A549 (cell line): ENCODE results near the gene GIT1.

Source experiments
- BHLHE40 ChIP-seq: IDR thresholded peaks from 2 replicates; pipeline ENCODE4 v1.6.1; 2012; ENCODE audit warnings: low read depth, low read length, inconsistent platforms
- EP300 ChIP-seq, 2 experiments: fragments of >200 bp; sonication (Bioruptor Twin); formaldehyde crosslinking; IDR thresholded peaks; 2 replicates in 1 of 2; 3 replicates in 1 of 2; pipeline ENCODE4 v1.6.1; 2016 to 2017
- HMGXB4 ChIP-seq: fragments of 250-450 bp; sonication (Bioruptor Pico); IDR thresholded peaks from 2 replicates; pipeline ENCODE4 v1.5.0; 2021; ENCODE audit warnings: mild to moderate bottlenecking, moderate library complexity, borderline replicate concordance
- POLR2A ChIP-seq: IDR thresholded peaks from 2 replicates; pipeline ENCODE4 v1.6.1; 2012; ENCODE audit warnings: mild to moderate bottlenecking, low read length
- TF ChIP-seq, protein P1 (sequence below): fragments of >200 bp; sonication (Bioruptor Twin); formaldehyde crosslinking; IDR thresholded peaks from 3 replicates; pipeline ENCODE4 v1.5.1; 2016

DNA sequence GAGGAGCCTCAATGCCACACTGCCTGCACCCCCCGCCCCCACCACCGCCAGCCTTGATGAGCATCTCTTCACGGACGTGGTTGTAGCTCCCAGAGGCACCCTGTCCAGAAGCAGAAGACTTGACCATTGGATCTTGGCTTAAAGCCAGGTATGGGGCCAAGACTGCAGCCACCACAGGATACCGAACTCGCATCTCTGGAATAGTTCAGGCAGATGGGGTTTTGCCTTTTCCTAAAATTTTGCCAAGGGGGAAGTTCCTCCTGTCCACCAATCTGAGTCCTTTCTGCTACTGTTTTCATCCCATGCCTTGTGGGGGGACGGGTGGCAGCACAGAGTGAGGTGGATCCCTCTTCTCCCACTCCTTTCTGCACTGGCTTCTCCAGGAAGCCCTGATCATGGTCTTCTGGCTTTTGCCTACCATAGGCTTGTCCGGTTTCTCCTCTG, 32.3 kb upstream of the GIT1 start:
- TF ChIP-seq, protein P1, sequence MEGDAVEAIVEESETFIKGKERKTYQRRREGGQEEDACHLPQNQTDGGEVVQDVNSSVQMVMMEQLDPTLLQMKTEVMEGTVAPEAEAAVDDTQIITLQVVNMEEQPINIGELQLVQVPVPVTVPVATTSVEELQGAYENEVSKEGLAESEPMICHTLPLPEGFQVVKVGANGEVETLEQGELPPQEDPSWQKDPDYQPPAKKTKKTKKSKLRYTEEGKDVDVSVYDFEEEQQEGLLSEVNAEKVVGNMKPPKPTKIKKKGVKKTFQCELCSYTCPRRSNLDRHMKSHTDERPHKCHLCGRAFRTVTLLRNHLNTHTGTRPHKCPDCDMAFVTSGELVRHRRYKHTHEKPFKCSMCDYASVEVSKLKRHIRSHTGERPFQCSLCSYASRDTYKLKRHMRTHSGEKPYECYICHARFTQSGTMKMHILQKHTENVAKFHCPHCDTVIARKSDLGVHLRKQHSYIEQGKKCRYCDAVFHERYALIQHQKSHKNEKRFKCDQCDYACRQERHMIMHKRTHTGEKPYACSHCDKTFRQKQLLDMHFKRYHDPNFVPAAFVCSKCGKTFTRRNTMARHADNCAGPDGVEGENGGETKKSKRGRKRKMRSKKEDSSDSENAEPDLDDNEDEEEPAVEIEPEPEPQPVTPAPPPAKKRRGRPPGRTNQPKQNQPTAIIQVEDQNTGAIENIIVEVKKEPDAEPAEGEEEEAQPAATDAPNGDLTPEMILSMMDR = no peak
- TF ChIP-seq EP300 (IDR thresholded peaks at IDR 0.05) = no peak
- no peak for TF ChIP-seq HMGXB4 (CRISPR knock-in tag)
- TF ChIP-seq BHLHE40 = no peak
- no peak for TF ChIP-seq POLR2A
